Measurements from ENCODE around the gene GMNC.

- TF ChIP-seq, protein P1, sequence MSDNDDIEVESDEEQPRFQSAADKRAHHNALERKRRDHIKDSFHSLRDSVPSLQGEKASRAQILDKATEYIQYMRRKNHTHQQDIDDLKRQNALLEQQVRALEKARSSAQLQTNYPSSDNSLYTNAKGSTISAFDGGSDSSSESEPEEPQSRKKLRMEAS (IDR thresholded peaks at IDR 0.05): no peak
- peak; percentile 23 to 48 (median 28); a peak in 2 of 6 replicates for TF ChIP-seq CTCF (IDR thresholded peaks at IDR 0.05 in 2 of 3, conservative IDR thresholded peaks at IDR 0.05 in 1 of 3; ENCODE audit: borderline replicate concordance in 1 of 3, insufficient read depth in 1 of 3, low read depth in 2 of 3, low read length in 2 of 3)
- TF ChIP-seq SP1 (IDR thresholded peaks at IDR 0.05; ENCODE audit: low read depth): no peak
- TF ChIP-seq EZH2 (IDR thresholded peaks at IDR 0.05): no peak
- no peak for TF ChIP-seq SIN3A (IDR thresholded peaks at IDR 0.05; ENCODE audit: low read depth)
- peak; percentile 68; the same call in 1 of the 2 replicates for TF ChIP-seq EGR1 (IDR thresholded peaks at IDR 0.05; ENCODE audit: low read depth)
- TF ChIP-seq POLR2A (IDR thresholded peaks at IDR 0.05; ENCODE audit: borderline replicate concordance, extremely low read depth, insufficient read depth, insufficient read length): no peak
- no peak for TF ChIP-seq REST (IDR thresholded peaks at IDR 0.05; ENCODE audit: low read depth)
Measured at GRCh38 chr3:190865828-190866227, 3.3 kb upstream of the GMNC start.

Data from HCT116 (cell line).